ENCODE data around the gene MPZL1. TPM values are rescaled to one million over a fixed set of nuclear protein-coding genes. Genes with fewer than 3 reads are reported as not detected.

MPZL1 gene
- total and polyA plus RNA-seq, 3 experiments from 2014 or later = 8.2 to 17.9 (median 15.6) TPM

- Histone ChIP-seq H3K27me3 (ENCODE audit: insufficient read depth, low read length, poor library complexity, severe bottlenecking) (no peaks in the 10 kb centered on the region), H3K27ac (ENCODE audit: low read depth, low read length) (no peak overlapping the region), H3K36me3 (ENCODE audit: insufficient read depth, low read length) (no peaks in the 10 kb centered on the region), H3K4me3 (ENCODE audit: low read length) (no peak overlapping the region), H3K9me3 (ENCODE audit: low read length) (no peaks in the 10 kb centered on the region), H3K4me1 (ENCODE audit: insufficient read depth, low read length) (peaks cover 19% of the 10 kb centered on the region)
- H3K27ac Mint-ChIP-seq = no peak overlapping the region
- no peak for DNase-seq
- H3K36me3 Mint-ChIP-seq = peaks cover 0 to 25% (median 1%) of the 10 kb centered on the region in 3 donors
- H3K27me3 Mint-ChIP-seq = peaks cover 11 to 24% of the 10 kb centered on the region in 2 donors
- H3K4me1 Mint-ChIP-seq = peaks cover 19 to 23% (median 21%) of the 10 kb centered on the region in 3 donors
- CTCF ChIA-PET = no interaction called here
- no peak overlapping the region for H3K4me3 Mint-ChIP-seq
- H3K9me3 Mint-ChIP-seq = peaks cover 11 to 20% (median 12%) of the 10 kb centered on the region in 5 donors
- POLR2A ChIA-PET = no interaction called here
Measured at GRCh38 chr1:167808690-167809089, 86.9 kb downstream of the MPZL1 start.

DNA sequence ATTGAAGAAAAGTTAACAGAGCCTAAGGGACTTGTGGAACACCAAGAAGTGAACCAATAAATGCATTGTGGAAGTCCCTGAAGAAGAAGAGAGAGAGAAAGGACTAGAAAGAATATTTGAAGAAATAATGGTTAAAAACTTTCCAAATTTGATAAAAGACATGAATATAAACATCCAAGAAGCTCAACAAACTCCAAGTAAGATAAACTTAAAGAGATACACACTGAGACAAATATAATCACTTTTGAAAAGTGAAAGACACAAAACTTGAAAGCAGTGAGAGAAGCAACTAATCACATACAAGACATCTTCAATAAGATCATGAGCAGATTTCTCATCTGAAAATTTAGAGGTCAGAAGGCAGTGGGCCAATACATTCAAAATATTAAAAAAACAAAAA, 91.2 kb downstream of the MPZL1 start:
- ChIA-PET POLR2A (no interaction called here), CTCF (no interaction called here)
- Mint-ChIP-seq H3K27me3 (peaks cover 10 to 24% of the 10 kb centered on the region in 2 donors), H3K4me3 (no peak overlapping the region), H3K27ac (no peak overlapping the region), H3K36me3 (peaks cover 0 to 47% (median 1%) of the 10 kb centered on the region in 3 donors), H3K9me3 (peaks cover 24 to 36% (median 29%) of the 10 kb centered on the region in 5 donors), H3K4me1 (no peaks in the 10 kb centered on the region)
- no peaks in the 10 kb centered on the region for H3K4me1 ChIP-seq (ENCODE audit: insufficient read depth, low read length)
- H3K27ac ChIP-seq (ENCODE audit: low read depth, low read length) = no peak overlapping the region
- H3K4me3 ChIP-seq (ENCODE audit: low read length) = no peak overlapping the region
- H3K9me3 ChIP-seq (ENCODE audit: low read length) = no peaks in the 10 kb centered on the region
- H3K36me3 ChIP-seq (ENCODE audit: insufficient read depth, low read length) = no peaks in the 10 kb centered on the region
- DNase-seq = no peak
- no peaks in the 10 kb centered on the region for H3K27me3 ChIP-seq (ENCODE audit: insufficient read depth, low read length, poor library complexity, severe bottlenecking)

DNA sequence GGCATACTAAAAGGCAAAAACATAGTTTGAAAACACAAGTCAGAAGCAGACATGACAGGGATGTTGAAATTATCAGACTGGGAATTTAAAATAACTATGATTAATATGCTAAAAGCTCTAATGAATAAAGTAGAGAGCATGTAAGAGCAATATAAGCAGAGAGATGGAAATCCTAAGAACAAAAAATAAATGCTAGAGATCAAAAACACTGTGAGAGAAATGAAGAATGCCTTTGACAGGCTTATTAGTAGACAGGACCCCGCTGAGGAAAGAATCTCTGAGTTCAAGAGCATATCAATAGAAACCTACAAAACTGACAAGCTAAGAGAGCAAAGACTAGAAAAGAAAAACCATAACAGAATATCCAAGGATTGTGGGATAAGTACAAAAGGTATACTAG, 93.9 kb downstream of the MPZL1 start:
- Mint-ChIP-seq H3K4me1 (peaks cover 0 to 7% (median 3%) of the 10 kb centered on the region in 3 donors), H3K9me3 (peaks cover 24 to 36% (median 29%) of the 10 kb centered on the region in 5 donors), H3K27ac (no peak overlapping the region), H3K27me3 (peaks cover 10 to 18% of the 10 kb centered on the region in 2 donors), H3K36me3 (peaks cover 0 to 42% (median 1%) of the 10 kb centered on the region in 3 donors), H3K4me3 (no peak overlapping the region)
- POLR2A ChIA-PET = no interaction called here
- H3K27me3 ChIP-seq (ENCODE audit: insufficient read depth, low read length, poor library complexity, severe bottlenecking) = no peaks in the 10 kb centered on the region
- no peak overlapping the region for H3K4me3 ChIP-seq (ENCODE audit: low read length)
- H3K27ac ChIP-seq (ENCODE audit: low read depth, low read length) = no peak overlapping the region
- H3K4me1 ChIP-seq (ENCODE audit: insufficient read depth, low read length) = no peaks in the 10 kb centered on the region
- DNase-seq = no peak
- no peaks in the 10 kb centered on the region for H3K36me3 ChIP-seq (ENCODE audit: insufficient read depth, low read length)
- CTCF ChIA-PET = no interaction called here
- no peaks in the 10 kb centered on the region for H3K9me3 ChIP-seq (ENCODE audit: low read length)

DNA sequence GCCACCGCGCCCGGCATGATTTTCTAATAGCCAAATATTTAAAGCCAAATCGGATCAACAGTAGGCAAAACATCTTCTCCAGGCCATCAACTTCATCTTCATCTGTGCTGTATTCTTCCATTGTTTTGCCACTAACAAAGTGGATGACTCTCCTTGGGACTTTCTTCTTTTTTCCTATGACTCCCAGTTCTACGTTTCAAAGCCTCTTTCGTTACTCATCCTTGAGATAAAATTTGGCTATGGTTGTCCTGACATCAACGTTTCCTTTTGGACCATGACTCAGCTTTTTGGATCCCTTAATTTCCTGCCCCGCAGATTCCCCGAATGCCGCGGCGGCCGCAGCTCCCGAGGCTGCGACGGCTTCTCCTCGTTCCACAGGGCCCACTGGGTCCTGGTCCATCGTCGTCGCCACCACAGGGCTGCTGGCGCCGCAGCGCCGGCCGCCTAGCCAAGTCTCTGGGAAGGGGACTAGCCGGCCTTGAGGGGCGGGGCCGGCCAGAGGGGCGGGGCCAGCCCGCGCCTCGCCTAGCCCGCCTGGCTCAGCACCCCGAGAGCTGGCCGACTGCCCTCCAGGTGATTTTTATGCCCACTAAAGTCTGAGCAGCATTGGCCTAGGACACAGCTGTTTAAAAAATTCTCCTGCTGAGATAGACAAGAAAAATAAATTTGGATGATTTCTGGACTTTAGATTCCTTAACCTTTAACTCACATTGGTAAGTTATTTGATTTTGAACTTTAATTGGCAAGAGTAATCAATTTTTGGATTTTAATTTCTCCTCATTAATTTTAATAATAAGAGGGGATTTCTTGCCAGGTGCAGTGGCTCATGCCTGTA, 98.3 kb downstream of the MPZL1 start:
- peak overlapping the region; percentile 40 for H3K27ac ChIP-seq (ENCODE audit: low read depth, low read length)
- no peaks in the 10 kb centered on the region for H3K27me3 ChIP-seq (ENCODE audit: insufficient read depth, low read length, poor library complexity, severe bottlenecking)
- H3K27ac Mint-ChIP-seq = peak overlapping the region in 1 of 8 donors; percentile 43
- no peak overlapping the region for H3K4me3 ChIP-seq (ENCODE audit: low read length)
- no peak for DNase-seq
- H3K4me1 Mint-ChIP-seq = peaks cover 7 to 14% (median 10%) of the 10 kb centered on the region in 3 donors
- H3K4me1 ChIP-seq (ENCODE audit: insufficient read depth, low read length) = no peaks in the 10 kb centered on the region
- H3K4me3 Mint-ChIP-seq = peak overlapping the region in 5 of 7 donors; percentile 36 to 80 (median 47)
- H3K36me3 Mint-ChIP-seq = peaks cover 0 to 10% (median 0%) of the 10 kb centered on the region in 3 donors
- H3K36me3 ChIP-seq (ENCODE audit: insufficient read depth, low read length) = no peaks in the 10 kb centered on the region
- peaks cover 4 to 12% of the 10 kb centered on the region in 2 donors for H3K27me3 Mint-ChIP-seq
- peaks cover 9 to 12% (median 9%) of the 10 kb centered on the region in 5 donors for H3K9me3 Mint-ChIP-seq
- POLR2A ChIA-PET = no interaction called here
- CTCF ChIA-PET = no interaction called here
- H3K9me3 ChIP-seq (ENCODE audit: low read length) = no peaks in the 10 kb centered on the region

DNA sequence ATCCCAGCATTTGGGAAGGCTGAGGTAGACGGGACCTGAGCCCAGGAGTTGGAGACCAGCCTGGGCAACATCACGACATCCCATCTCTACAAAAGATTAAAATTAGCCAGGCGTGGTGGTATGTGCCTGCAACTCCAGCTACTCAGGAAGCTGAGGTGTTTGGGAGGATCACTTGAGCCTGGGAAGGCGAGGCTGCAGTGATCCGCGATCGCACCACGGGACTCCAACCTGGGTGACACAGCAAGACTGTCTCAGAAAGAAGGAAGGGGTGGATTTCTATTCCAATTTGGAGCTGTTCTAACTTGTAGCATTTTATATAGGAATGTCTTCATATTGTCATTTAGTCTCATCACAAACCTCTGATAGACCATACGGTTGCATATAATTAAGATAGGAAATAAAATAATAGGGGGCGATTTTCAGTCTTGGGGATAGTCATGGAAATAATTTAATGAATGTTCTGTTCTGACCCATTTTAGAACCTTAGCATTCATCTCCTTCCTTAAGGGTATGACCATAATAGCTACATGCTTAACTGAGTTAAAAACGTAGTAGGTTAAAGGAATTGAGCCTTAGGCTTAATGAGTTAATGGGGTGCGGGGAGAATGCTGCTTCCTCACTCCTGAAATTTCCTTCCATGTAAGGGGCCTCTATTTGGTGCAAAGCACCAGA, 99.0 kb downstream of the MPZL1 start:
- Histone ChIP-seq H3K27me3 (ENCODE audit: insufficient read depth, low read length, poor library complexity, severe bottlenecking) (no peaks in the 10 kb centered on the region), H3K27ac (ENCODE audit: low read depth, low read length) (peak overlapping the region; percentile 40), H3K4me1 (ENCODE audit: insufficient read depth, low read length) (no peaks in the 10 kb centered on the region), H3K9me3 (ENCODE audit: low read length) (no peaks in the 10 kb centered on the region), H3K4me3 (ENCODE audit: low read length) (no peak overlapping the region), H3K36me3 (ENCODE audit: insufficient read depth, low read length) (no peaks in the 10 kb centered on the region)
- Mint-ChIP-seq H3K9me3 (peaks cover 1 to 5% (median 1%) of the 10 kb centered on the region in 5 donors), H3K4me1 (peaks cover 7 to 14% (median 10%) of the 10 kb centered on the region in 3 donors), H3K4me3 (no peak overlapping the region), H3K27me3 (peaks cover 4 to 12% of the 10 kb centered on the region in 2 donors), H3K27ac (no peak overlapping the region), H3K36me3 (peaks cover 0 to 3% (median 0%) of the 10 kb centered on the region in 3 donors)
- CTCF ChIA-PET = no interaction called here
- no peak for DNase-seq
- POLR2A ChIA-PET = no interaction called here

DNA sequence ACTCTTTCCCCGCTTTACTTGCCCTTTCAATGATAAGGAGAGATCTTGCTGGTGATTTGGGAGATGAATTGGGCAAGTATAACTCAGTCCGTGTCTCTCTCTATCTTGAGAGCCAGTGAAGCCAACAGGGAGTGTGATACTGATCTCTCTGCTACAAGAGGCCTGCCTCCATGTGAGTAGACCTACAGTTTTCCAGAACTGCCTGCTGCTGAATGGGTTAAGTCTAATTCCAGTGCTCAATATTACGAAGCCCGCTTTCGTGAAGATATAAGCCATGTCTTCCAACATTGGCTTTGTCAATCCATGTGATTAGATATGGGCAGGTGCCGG, 99.5 kb downstream of the MPZL1 start:
- CTCF ChIA-PET = no interaction called here
- Mint-ChIP-seq H3K27me3 (peaks cover 4 to 12% of the 10 kb centered on the region in 2 donors), H3K36me3 (no peaks in the 10 kb centered on the region), H3K9me3 (peaks cover 0 to 3% (median 0%) of the 10 kb centered on the region in 5 donors), H3K27ac (no peak overlapping the region), H3K4me1 (peaks cover 7 to 14% (median 10%) of the 10 kb centered on the region in 3 donors), H3K4me3 (peak overlapping the region in 1 of 7 donors; percentile 3)
- H3K9me3 ChIP-seq (ENCODE audit: low read length) = no peaks in the 10 kb centered on the region
- no peaks in the 10 kb centered on the region for H3K4me1 ChIP-seq (ENCODE audit: insufficient read depth, low read length)
- no peak for DNase-seq
- no peaks in the 10 kb centered on the region for H3K36me3 ChIP-seq (ENCODE audit: insufficient read depth, low read length)
- POLR2A ChIA-PET = no interaction called here
- no peak overlapping the region for H3K4me3 ChIP-seq (ENCODE audit: low read length)
- no peaks in the 10 kb centered on the region for H3K27me3 ChIP-seq (ENCODE audit: insufficient read depth, low read length, poor library complexity, severe bottlenecking)
- H3K27ac ChIP-seq (ENCODE audit: low read depth, low read length) = peak overlapping the region; percentile 40

GRCh38 chr1:167821969-167822685, 100.3 kb downstream of the MPZL1 start:
- Mint-ChIP-seq H3K36me3 (no peaks in the 10 kb centered on the region), H3K27me3 (peaks cover 4 to 12% of the 10 kb centered on the region in 2 donors), H3K9me3 (no peaks in the 10 kb centered on the region), H3K4me1 (peaks cover 7 to 14% (median 10%) of the 10 kb centered on the region in 3 donors), H3K27ac (peak overlapping the region in 1 of 8 donors; percentile 14), H3K4me3 (no peak overlapping the region)
- Histone ChIP-seq H3K36me3 (ENCODE audit: insufficient read depth, low read length) (no peaks in the 10 kb centered on the region), H3K4me1 (ENCODE audit: insufficient read depth, low read length) (no peaks in the 10 kb centered on the region), H3K27me3 (ENCODE audit: insufficient read depth, low read length, poor library complexity, severe bottlenecking) (no peaks in the 10 kb centered on the region), H3K4me3 (ENCODE audit: low read length) (no peak overlapping the region), H3K9me3 (ENCODE audit: low read length) (no peaks in the 10 kb centered on the region), H3K27ac (ENCODE audit: low read depth, low read length) (no peak overlapping the region)
- POLR2A ChIA-PET = no interaction called here
- CTCF ChIA-PET = interaction anchor here (1.0 kb wide), 1 partner anchor 11 kb away, joined by 3 read pairs; no protein-coding TSS in a partner anchor
- no peak for DNase-seq

Measured in CD8-positive, alpha-beta memory T cell (primary cell).